Gastrocnemius medialis (tissue), 4 donors: ENCODE data around the gene OVOL1. TPM values are rescaled to one million over a fixed set of nuclear protein-coding genes. Genes with fewer than 3 reads are reported as not detected.

Experiments used
- ATAC-seq, 2 donors: fragments of 150-250 bp; one replicate each; pipeline ENCODE4 v1.9.1; 2016
- DNase-seq, 2 donors: peaks; one replicate each; pipeline ENCODE4 v3.0.0-alpha.2; 2019
- H3K27ac ChIP-seq, 4 donors: fragments of 200-600 bp; sonication (generic); 1 replicate in 1 of 4; 2 replicates in 3 of 4; pipeline ENCODE4 v1.5.1; 2016 to 2018; ENCODE audit warnings: mild to moderate bottlenecking in 2 of 4, moderate library complexity in 1 of 4
- H3K27me3 ChIP-seq, 3 donors: fragments of 200-600 bp; sonication (generic) in 2 of 3; 1 replicate in 1 of 3; 2 replicates in 2 of 3; pipeline versions ENCODE4 v1.5.1 to v1.6.0; 2016 to 2019; ENCODE audit warnings: mild to moderate bottlenecking in 1 of 3, moderate library complexity in 1 of 3
- H3K36me3 ChIP-seq, 2 donors: fragments of 200-600 bp; sonication (generic) in 1 of 2; one replicate each; pipeline ENCODE4 v1.5.1; 2017 to 2018
- H3K4me1 ChIP-seq, 2 donors: fragments of 200-600 bp; sonication (generic) in 1 of 2; one replicate each; pipeline ENCODE4 v1.5.1; 2016 to 2017; ENCODE audit warnings: mild to moderate bottlenecking in 2 of 2
- H3K4me3 ChIP-seq, 4 donors: fragments of 200-600 bp; sonication (generic) in 3 of 4; 1 replicate in 1 of 4; 2 replicates in 3 of 4; pipeline ENCODE4 v1.5.1; 2016 to 2019; ENCODE audit warnings: mild to moderate bottlenecking in 2 of 4
- H3K9me3 ChIP-seq, 3 donors: fragments of 200-600 bp; sonication (generic) in 2 of 3; 1 replicate in 1 of 3; 2 replicates in 2 of 3; pipeline ENCODE4 v1.5.1; 2016 to 2019
- CTCF ChIP-seq, 5 experiments: fragments of 450-650 bp in 3 of 5; fragments of 200-600 bp in 2 of 5; sonication (generic) in 2 of 5; IDR thresholded peaks in 4 of 5; conservative IDR thresholded peaks in 1 of 5; 1 replicate in 4 of 5; 2 replicates in 1 of 5; pipeline ENCODE4 v1.5.1; 2016 to 2019; ENCODE audit warnings: antibody characterized with exemption in 5 of 5, mild to moderate bottlenecking in 3 of 5, moderate library complexity in 3 of 5
- POLR2A ChIP-seq, 2 donors: fragments of 450-650 bp; IDR thresholded peaks; one replicate each; pipeline ENCODE4 v1.6.1; 2017; ENCODE audit warnings: antibody characterized with exemption in 2 of 2, mild to moderate bottlenecking in 2 of 2, moderate library complexity in 2 of 2
- in situ Hi-C, 4 donors: fragments of 200-750 bp; cut with MboI; loops; one replicate each; pipeline versions ENCODE4 v1.15.0 to v1.8.0; 2017; ENCODE audit warnings: low sequenced_read_pairs in 4 of 4
- intact Hi-C: fragments of 100-400 bp; cut with DNase I; formaldehyde crosslinking; loops from one replicate; pipeline ENCODE4 v1.15.1; 2023; ENCODE audit warnings: low total_unique reads
- total RNA-seq, 4 donors: library from RNA; depleted of rRNA; stranded (reverse); fragments of >200 nt; gene quantifications; one replicate each; pipeline versions ENCODE4 v1.1.0 to v1.2.3, GENCODE V29; 2016

The OVOL1 gene
- total RNA-seq, 4 donors from 2014 or later = 0.15 TPM; not detected in 3

GRCh38 chr11:65798882-65799281 lies 12.0 kb downstream of the OVOL1 start:
- in situ Hi-C loops = no loop called here
- ATAC-seq (no peak), DNase-seq (no peak)
- TF ChIP-seq CTCF (IDR thresholded peaks at IDR 0.05 in 4 of 5, conservative IDR thresholded peaks at IDR 0.05 in 1 of 5) = no peak
- no peak for TF ChIP-seq POLR2A (IDR thresholded peaks at IDR 0.05)
- intact Hi-C loops = no loop called here
- Histone ChIP-seq H3K4me1 (no peaks in the 10 kb centered on the region), H3K27ac (no peak overlapping the region), H3K4me3 (no peak overlapping the region), H3K27me3 (peaks cover 10 to 30% (median 27%) of the 10 kb centered on the region in 3 donors), H3K36me3 (no peaks in the 10 kb centered on the region), H3K9me3 (no peaks in the 10 kb centered on the region)

GRCh38 chr11:65801153-65801987 lies 14.5 kb downstream of the OVOL1 start:
- intact Hi-C loops (no loop called here), in situ Hi-C loops (no loop called here)
- TF ChIP-seq CTCF (IDR thresholded peaks at IDR 0.05 in 4 of 5, conservative IDR thresholded peaks at IDR 0.05 in 1 of 5) (no peak), POLR2A (IDR thresholded peaks at IDR 0.05) (no peak)
- Histone ChIP-seq H3K9me3 (no peaks in the 10 kb centered on the region), H3K4me1 (no peaks in the 10 kb centered on the region), H3K27ac (no peak overlapping the region), H3K27me3 (peaks cover 28 to 48% (median 40%) of the 10 kb centered on the region in 3 donors), H3K36me3 (no peaks in the 10 kb centered on the region), H3K4me3 (no peak overlapping the region)
- ATAC-seq (no peak), DNase-seq (no peak)

DNA sequence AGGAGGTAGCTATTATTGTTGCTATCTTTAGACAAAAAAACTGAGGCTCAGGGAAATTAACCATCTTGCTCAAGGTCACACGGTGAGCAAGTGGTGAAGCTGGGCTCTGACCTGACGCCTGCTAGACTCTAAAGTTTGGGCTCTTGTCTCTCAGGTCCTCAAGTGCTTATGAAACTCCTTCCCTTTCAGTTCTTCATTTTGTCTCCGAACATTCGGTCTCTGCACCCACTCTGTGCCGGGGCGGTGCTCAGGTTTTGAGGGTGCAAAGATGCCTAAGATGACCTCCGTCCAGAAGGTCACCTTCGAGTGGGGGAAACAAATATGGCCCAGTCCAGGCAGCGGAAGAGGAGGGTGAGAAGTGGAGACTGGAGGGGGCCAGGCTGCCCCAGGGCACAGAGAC lies 16.0 kb downstream of the OVOL1 start:
- intact Hi-C loops = no loop called here
- Histone ChIP-seq H3K9me3 (no peaks in the 10 kb centered on the region), H3K4me1 (no peaks in the 10 kb centered on the region), H3K36me3 (no peaks in the 10 kb centered on the region), H3K27me3 (peaks cover 40 to 56% (median 54%) of the 10 kb centered on the region in 3 donors), H3K27ac (no peak overlapping the region), H3K4me3 (no peak overlapping the region)
- TF ChIP-seq POLR2A (IDR thresholded peaks at IDR 0.05) (no peak), CTCF (IDR thresholded peaks at IDR 0.05 in 4 of 5, conservative IDR thresholded peaks at IDR 0.05 in 1 of 5) (no peak)
- in situ Hi-C loops = no loop called here
- DNase-seq (no peak), ATAC-seq (no peak)

DNA sequence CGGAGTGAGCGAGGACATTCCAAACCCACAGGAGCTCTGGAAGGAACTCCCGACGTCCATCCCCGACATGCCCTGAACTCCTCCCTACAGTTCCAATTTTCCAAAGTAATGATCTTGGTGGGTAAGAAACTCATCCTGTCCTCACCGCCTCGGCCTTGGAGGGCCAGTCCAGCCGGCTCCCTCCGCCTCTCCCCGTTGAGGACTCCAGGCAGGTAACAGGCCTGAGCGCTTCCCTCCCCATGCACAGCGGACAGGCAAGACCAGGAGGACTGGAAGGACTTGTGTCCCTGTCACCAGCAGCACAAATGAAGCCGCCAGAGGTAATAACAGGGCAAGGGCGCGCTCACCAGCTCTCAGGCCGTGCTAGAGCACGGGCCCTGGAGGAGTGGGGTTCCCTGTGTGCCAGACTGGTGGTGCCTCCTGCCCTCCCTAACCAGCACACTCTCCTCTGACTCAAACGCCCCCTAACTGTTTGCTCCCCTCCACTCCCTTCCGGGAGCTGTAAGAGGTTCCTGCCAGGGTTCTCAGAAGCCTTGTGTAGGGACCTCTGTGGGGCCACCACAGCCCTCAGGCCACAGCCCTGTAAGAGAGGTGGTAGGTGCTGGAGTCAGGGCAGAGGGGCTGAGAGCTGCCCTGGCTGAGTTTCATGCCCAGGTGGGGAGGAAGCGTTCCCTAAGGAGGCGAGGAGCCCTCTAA lies 17.1 kb downstream of the OVOL1 start:
- H3K36me3 ChIP-seq = no peaks in the 10 kb centered on the region
- no peaks in the 10 kb centered on the region for H3K4me1 ChIP-seq
- DNase-seq = no peak
- TF ChIP-seq POLR2A (IDR thresholded peaks at IDR 0.05) = no peak
- TF ChIP-seq CTCF (IDR thresholded peaks at IDR 0.05 in 4 of 5, conservative IDR thresholded peaks at IDR 0.05 in 1 of 5) = no peak
- no peak for ATAC-seq
- in situ Hi-C loops (no loop called here), intact Hi-C loops (no loop called here)
- H3K27ac ChIP-seq = no peak overlapping the region
- peaks cover 49 to 59% (median 59%) of the 10 kb centered on the region in 3 donors for H3K27me3 ChIP-seq
- H3K9me3 ChIP-seq = no peaks in the 10 kb centered on the region
- no peak overlapping the region for H3K4me3 ChIP-seq
